Gastrocnemius medialis (tissue), 4 donors: ENCODE results near the gene BDH2. TPM values are rescaled to one million over a fixed set of nuclear protein-coding genes. Genes with fewer than 3 reads are reported as not detected.

ENCODE experiments used
- ATAC-seq, 2 donors: fragments of 150-250 bp; one replicate each; pipeline ENCODE4 v1.9.1; 2016
- DNase-seq, 2 donors: peaks; one replicate each; pipeline ENCODE4 v3.0.0-alpha.2; 2019
- H3K27ac ChIP-seq, 4 donors: fragments of 200-600 bp; sonication (generic); 1 replicate in 1 of 4; 2 replicates in 3 of 4; pipeline ENCODE4 v1.5.1; 2016 to 2018; ENCODE audit warnings: mild to moderate bottlenecking in 2 of 4, moderate library complexity in 1 of 4
- H3K27me3 ChIP-seq, 3 donors: fragments of 200-600 bp; sonication (generic) in 2 of 3; 1 replicate in 1 of 3; 2 replicates in 2 of 3; pipeline versions ENCODE4 v1.5.1 to v1.6.0; 2016 to 2019; ENCODE audit warnings: mild to moderate bottlenecking in 1 of 3, moderate library complexity in 1 of 3
- H3K36me3 ChIP-seq, 2 donors: fragments of 200-600 bp; sonication (generic) in 1 of 2; one replicate each; pipeline ENCODE4 v1.5.1; 2017 to 2018
- H3K4me1 ChIP-seq, 2 donors: fragments of 200-600 bp; sonication (generic) in 1 of 2; one replicate each; pipeline ENCODE4 v1.5.1; 2016 to 2017; ENCODE audit warnings: mild to moderate bottlenecking in 2 of 2
- H3K4me3 ChIP-seq, 4 donors: fragments of 200-600 bp; sonication (generic) in 3 of 4; 1 replicate in 1 of 4; 2 replicates in 3 of 4; pipeline ENCODE4 v1.5.1; 2016 to 2019; ENCODE audit warnings: mild to moderate bottlenecking in 2 of 4
- H3K9me3 ChIP-seq, 3 donors: fragments of 200-600 bp; sonication (generic) in 2 of 3; 1 replicate in 1 of 3; 2 replicates in 2 of 3; pipeline ENCODE4 v1.5.1; 2016 to 2019
- CTCF ChIP-seq, 5 experiments: fragments of 450-650 bp in 3 of 5; fragments of 200-600 bp in 2 of 5; sonication (generic) in 2 of 5; IDR thresholded peaks in 4 of 5; conservative IDR thresholded peaks in 1 of 5; 1 replicate in 4 of 5; 2 replicates in 1 of 5; pipeline ENCODE4 v1.5.1; 2016 to 2019; ENCODE audit warnings: antibody characterized with exemption in 5 of 5, mild to moderate bottlenecking in 3 of 5, moderate library complexity in 3 of 5
- POLR2A ChIP-seq, 2 donors: fragments of 450-650 bp; IDR thresholded peaks; one replicate each; pipeline ENCODE4 v1.6.1; 2017; ENCODE audit warnings: antibody characterized with exemption in 2 of 2, mild to moderate bottlenecking in 2 of 2, moderate library complexity in 2 of 2
- in situ Hi-C, 4 donors: fragments of 200-750 bp; cut with MboI; loops; one replicate each; pipeline versions ENCODE4 v1.15.0 to v1.8.0; 2017; ENCODE audit warnings: low sequenced_read_pairs in 4 of 4
- intact Hi-C: fragments of 100-400 bp; cut with DNase I; formaldehyde crosslinking; loops from one replicate; pipeline ENCODE4 v1.15.1; 2023; ENCODE audit warnings: low total_unique reads
- total RNA-seq, 4 donors: library from RNA; depleted of rRNA; stranded (reverse); fragments of >200 nt; gene quantifications; one replicate each; pipeline versions ENCODE4 v1.1.0 to v1.2.3, GENCODE V29; 2016

Gene BDH2
- total RNA-seq, 4 donors from 2014 or later: 11.6 to 40.3 (median 18.5) TPM

GRCh38 chr4:103030791-103031190 is 68.8 kb downstream of the BDH2 start:
- Histone ChIP-seq H3K4me3 (no peak overlapping the region), H3K27me3 (no peaks in the 10 kb centered on the region), H3K27ac (no peak overlapping the region), H3K9me3 (no peaks in the 10 kb centered on the region), H3K4me1 (no peaks in the 10 kb centered on the region), H3K36me3 (no peaks in the 10 kb centered on the region)
- intact Hi-C loops (no loop called here), in situ Hi-C loops (no loop called here)
- no peak for TF ChIP-seq POLR2A (IDR thresholded peaks at IDR 0.05)
- no peak for TF ChIP-seq CTCF (IDR thresholded peaks at IDR 0.05 in 4 of 5, conservative IDR thresholded peaks at IDR 0.05 in 1 of 5)
- ATAC-seq (no peak), DNase-seq (no peak)

- in situ Hi-C loops: no loop called here
- no peak overlapping the region for H3K27ac ChIP-seq
- intact Hi-C loops: no loop called here
- TF ChIP-seq POLR2A (IDR thresholded peaks at IDR 0.05) (no peak), CTCF (IDR thresholded peaks at IDR 0.05 in 4 of 5, conservative IDR thresholded peaks at IDR 0.05 in 1 of 5) (no peak)
- H3K9me3 ChIP-seq: no peaks in the 10 kb centered on the region
- ATAC-seq: no peak
- no peak for DNase-seq
- H3K27me3 ChIP-seq: no peaks in the 10 kb centered on the region
- H3K4me3 ChIP-seq: no peak overlapping the region
- H3K4me1 ChIP-seq: no peaks in the 10 kb centered on the region
- no peaks in the 10 kb centered on the region for H3K36me3 ChIP-seq
Measured at GRCh38 chr4:103029300-103029699, 70.3 kb downstream of the BDH2 start.

Other genes starting within 250 kb of the BDH2 start
- 1 to 10 TPM; 3.8 to 8.9 (median 5.3) TPM for gene CISD2, start 230.8 kb downstream of the BDH2 start, total RNA-seq
- gene SLC9B1, start 80.1 kb downstream of the BDH2 start, total RNA-seq: not detected
- gene SLC9B2, start 23.1 kb downstream of the BDH2 start, total RNA-seq: 1 to 10 TPM; 2.0 to 6.1 (median 2.3) TPM
- under 1 TPM; 0.15 to 0.63 (median 0.18) TPM for gene CENPE, start 98.5 kb upstream of the BDH2 start, total RNA-seq